GM21825 (cell line): ENCODE results near the gene P4HB.

Source experiments
- ATAC-seq: cut with Tn5 transposase; IDR thresholded peaks from one replicate; pipeline ENCODE4 v1.9.1; 2021; ENCODE audit warnings: mild to moderate bottlenecking, moderate library complexity; ENCODE audit not compliant: unreplicated experiment

Gene P4HB

GRCh38 chr17:81813371-81813684 is 47.0 kb downstream of the P4HB start:
- no peak for ATAC-seq

GRCh38 chr17:81812571-81813370 is 47.6 kb downstream of the P4HB start:
- ATAC-seq, result no peak

DNA sequence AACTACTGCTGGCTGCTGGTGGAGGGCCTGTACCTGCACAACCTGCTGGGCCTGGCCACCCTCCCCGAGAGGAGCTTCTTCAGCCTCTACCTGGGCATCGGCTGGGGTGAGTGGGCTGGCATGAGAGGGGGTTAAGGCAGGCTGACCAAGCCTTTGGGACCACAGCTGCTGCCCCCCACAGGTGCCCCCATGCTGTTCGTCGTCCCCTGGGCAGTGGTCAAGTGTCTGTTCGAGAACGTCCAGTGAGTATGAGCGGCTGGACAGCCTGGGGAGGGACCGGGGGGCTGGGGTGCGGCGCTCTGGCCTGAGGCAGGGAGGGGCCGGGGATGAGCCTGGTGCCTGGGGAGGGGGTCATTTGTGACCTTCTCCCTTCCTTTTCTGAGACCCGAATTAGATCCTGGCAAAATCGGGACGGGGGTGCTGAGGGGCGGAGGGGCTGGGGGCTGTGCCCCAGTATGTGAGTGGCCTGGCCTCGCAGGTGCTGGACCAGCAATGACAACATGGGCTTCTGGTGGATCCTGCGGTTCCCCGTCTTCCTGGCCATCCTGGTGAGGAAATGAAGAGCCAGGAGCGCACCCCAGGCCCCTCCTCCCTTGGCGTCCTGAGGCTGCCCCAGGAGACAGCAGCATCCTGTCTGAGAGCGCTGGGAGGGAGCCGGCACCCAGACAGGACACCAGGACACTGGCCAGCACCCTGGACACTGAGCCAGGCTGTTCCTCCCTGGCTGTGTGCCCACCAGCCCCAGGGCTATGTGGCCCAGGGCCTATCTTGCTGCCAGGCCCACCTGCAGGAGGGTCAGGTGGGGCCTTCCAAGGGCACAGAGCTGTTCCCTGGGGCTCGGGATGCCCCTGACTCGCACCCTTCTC is 48.4 kb downstream of the P4HB start:
- no peak for ATAC-seq

GRCh38 chr17:81810892-81811704 is 49.2 kb downstream of the P4HB start:
- no peak for ATAC-seq

DNA sequence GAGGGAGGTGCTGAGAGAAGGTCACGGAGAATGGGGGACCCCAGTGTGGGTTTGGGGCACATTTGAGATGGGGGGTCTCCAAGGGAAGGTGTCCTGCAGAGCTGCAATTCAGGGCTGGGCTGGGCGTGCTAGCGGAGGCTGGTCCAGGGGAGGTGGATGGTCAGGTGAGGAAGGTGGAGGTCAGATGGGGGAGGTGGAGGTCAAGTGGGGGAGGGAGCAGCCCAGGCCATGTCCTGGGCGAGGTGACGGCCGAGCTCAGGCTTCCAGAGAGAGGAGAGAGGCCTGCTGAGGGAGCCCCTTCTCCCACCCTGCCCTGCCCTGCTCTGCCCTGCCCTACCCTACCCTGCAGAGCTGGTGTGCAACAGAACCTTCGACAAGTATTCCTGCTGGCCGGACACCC is 49.9 kb downstream of the P4HB start:
- ATAC-seq, result no peak

DNA sequence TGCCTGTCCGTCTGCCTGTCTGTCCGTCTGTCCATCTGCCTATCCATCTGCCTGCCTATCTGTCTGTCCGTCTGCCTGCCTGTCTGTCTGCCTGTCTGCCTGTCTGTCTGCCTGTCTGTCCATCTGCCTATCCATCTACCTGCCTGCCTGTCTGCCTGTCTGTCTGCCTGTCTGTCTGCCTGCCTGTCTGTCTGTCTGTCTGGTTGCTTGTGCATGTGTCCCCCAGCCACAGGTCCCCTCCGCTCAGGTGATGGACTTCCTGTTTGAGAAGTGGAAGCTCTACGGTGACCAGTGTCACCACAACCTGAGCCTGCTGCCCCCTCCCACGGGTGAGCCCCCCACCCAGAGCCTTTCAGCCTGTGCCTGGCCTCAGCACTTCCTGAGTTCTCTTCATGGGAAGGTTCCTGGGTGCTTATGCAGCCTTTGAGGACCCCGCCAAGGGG is 50.8 kb downstream of the P4HB start:
- no peak for ATAC-seq

DNA sequence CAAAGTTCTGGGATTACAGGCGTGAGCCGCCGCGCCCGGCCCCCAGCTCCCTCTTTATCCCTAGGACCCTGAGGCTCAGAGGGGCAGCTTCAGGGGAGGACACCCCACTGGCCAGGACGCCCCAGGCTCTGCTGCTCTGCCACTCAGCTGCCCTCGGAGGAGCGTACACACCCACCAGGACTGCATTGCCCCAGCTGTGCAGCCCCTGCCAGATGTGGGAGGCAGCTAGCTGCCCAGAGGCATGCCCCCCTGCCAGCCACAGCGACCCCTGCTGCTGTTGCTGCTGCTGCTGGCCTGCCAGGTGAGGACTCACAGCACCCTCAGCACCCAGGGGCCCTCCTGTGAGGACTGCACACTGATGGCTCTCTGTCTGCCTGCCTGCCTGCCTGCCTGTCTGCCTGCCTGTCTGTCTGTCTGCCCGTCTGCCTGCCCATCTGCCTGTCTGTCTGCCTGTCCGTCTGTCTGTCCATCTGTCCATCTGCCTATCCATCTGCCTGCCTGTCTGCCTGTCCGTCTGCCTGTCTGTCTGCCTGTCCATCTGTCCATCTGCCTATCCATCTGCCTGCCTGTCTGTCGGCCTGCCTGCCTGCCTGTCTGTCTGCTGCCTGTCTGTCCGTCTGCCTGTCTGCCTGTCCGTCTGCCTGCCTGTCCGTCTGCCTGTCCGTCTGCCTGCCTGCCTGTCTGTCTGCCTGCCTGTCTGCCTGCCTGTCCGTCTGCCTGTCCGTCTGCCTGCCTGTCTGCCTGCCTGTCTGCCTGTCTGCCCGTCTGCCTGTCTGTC is 51.4 kb downstream of the P4HB start:
- ATAC-seq, result no peak

DNA sequence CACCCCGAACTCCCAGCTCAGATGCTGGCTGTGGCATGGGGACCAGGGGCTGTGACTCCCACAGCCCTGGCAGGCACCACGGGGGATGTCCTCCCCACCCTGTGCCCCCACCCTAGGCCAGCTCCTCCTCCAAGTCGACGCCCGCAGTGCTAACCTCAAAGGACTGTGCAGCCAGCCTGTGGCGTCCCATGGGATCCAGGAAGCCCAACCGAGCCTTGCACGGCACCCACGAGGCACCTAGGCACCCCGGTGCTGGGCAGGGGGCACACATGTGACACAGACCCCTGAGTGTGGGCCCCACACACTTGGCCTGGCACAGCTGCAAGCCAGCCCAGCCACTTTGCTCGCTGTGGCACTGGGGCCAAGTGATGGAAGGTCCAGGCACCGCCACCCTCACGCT is 52.5 kb downstream of the P4HB start:
- ATAC-seq, result no peak

GRCh38 chr17:81807210-81807719 is 53.1 kb downstream of the P4HB start:
- no peak for ATAC-seq

DNA sequence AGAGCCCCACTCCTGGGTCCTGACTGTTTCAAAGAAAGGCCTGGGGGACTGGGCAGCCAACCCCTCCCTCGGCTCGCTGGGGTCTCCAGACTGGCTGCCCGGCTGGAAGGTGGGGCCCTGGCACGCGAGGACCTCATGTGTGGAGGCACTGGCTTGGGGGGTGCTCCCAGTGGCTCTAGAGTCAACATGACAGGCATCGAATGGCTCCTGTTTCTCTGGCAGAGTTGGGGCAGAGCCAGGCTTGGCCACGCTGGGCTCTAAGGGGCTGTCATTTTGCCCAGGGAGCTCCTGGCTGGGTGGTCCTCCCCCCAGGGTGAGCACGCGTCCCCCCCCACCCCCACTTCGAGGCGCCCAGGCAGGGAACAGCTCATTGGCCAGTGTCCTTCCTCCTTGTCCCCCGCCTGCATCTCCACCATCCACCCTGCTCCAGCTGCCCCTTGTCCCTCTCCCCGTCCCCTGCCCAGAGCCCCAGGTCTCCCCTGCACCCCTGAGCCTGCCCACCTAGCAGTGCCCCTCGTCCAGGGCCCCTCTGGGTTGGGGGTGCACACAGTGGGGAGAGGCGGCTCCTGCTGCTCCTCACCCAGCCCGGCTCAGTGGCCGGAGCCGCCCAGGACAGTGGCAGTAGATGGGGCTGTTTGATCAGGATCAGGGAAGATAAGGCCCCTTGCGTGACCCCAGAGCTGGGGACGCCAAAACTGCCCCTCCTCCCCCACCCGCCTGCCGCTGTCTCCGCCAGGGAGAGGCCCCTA is 53.7 kb downstream of the P4HB start:
- ATAC-seq, result no peak

- no peak for ATAC-seq
Observed at GRCh38 chr17:81805707-81806460, 54.5 kb downstream of the P4HB start.

DNA sequence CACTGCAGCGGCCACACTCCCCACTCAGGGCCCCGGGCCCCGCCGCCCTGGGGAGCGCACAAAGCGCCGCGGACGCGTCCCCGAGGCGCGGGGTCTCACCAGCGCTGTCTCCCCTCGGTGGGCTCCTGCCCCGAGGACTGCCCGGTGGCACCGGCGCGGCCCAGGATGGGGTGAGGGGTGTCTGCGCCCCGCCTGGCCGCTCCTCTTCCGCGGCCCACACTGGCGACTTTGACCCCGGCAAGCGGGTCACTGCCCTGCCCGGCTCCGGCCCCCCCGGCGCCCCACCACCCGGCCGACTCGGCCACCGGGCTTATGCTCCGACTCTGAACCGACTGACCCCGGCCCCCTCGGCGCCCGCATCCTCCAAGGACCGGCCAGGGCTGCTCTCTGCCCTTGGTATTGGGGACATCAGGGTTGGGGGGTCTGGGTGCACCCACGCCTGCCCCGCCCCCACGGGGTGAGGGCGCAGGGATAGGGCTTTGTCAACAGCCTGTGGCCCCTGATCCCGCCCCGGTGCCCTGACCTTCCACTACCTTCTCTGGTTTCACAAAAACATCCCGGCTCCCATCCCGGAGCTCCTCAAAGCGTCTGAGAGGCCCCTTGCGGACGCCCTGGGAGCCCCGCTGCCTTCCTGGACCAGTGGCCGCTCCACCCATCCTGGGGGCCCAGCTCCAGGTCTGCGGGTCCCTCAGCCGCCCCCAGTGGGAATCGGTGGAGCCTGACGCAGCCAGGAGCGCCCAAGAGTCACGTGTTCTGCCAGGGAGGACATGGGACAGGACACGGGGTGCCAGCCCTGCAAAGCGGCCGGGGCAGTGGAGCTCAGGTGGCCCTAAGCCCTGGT is 55.6 kb downstream of the P4HB start:
- ATAC-seq, result no peak

GRCh38 chr17:81803728-81804558 is 56.4 kb downstream of the P4HB start, which contains the start of gene GCGR:
Gene GCGR, plus strand, starts transcription at chr17:81804150. Its CDS starts 4,869 bp downstream, at chr17:81809019.
- no peak for ATAC-seq

- ATAC-seq, result no peak
Observed at GRCh38 chr17:81802856-81803643, 57.3 kb downstream of the P4HB start.

- ATAC-seq, result no peak
Observed at GRCh38 chr17:81802048-81802758, 58.1 kb downstream of the P4HB start.

GRCh38 chr17:81801327-81801726 is 59.0 kb downstream of the P4HB start:
- no peak for ATAC-seq
